Measurements from ENCODE around the gene MAML2. TPM values are rescaled to one million over a fixed set of nuclear protein-coding genes. Genes with fewer than 3 reads are reported as not detected.

MAML2 gene
- polyA plus RNA-seq, 3 donors, result 0.57 to 7.6 (median 1.2) TPM

DNA sequence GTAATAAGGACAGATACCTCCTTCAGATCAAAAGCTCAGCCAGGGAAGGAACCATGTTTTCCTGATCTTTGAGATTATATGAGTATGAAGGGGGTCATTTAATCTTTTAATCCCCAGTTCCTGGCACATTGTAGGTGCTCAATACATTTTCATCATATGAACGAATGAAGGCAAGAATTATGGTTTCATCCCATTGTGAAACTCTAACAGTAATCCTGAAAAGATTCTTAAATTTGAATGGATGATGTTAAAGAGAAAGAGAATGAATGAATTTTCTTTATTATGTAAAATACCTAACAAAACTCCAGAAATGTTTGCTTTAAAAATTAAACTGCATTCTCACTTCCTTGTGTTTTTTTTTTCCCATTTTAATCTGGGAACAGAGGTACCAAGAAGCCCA, 256.9 kb downstream of the MAML2 start:
- Histone ChIP-seq H2AFZ (ENCODE audit: insufficient read depth, low read depth, low read length, poor library complexity, severe bottlenecking) (no peak overlapping the region), H3K4me3 (replicated peaks in 1 of 3; ENCODE audit: low read depth in 2 of 3, low read length in 3 of 3) (no peak overlapping the region), H3K9ac (ENCODE audit: insufficient read depth, low read length, poor library complexity, severe bottlenecking) (no peak overlapping the region), H3K9me3 (replicated peaks in 1 of 2; ENCODE audit: control insufficient read depth in 1 of 2, insufficient read depth in 1 of 2, low read length in 2 of 2) (no peaks in the 10 kb centered on the region), H3K36me3 (replicated peaks in 1 of 2; ENCODE audit: control insufficient read depth in 1 of 2, insufficient read depth in 2 of 2, low read length in 2 of 2) (peaks cover 0 to 3% of the 10 kb centered on the region in 2 donors), H4K20me1 (ENCODE audit: insufficient read depth, low read length) (peaks cover 23% of the 10 kb centered on the region), H3K79me2 (ENCODE audit: insufficient read depth, low read length) (no peaks in the 10 kb centered on the region), H3K4me1 (ENCODE audit: control insufficient read depth in 1 of 2, insufficient read depth in 2 of 2, low read length in 2 of 2) (no peaks in the 10 kb centered on the region), H3K27me3 (ENCODE audit: control insufficient read depth in 2 of 2, insufficient read depth in 2 of 2, low read length in 2 of 2) (no peaks in the 10 kb centered on the region), H3K27ac (ENCODE audit: low read depth in 1 of 2, low read length in 2 of 2) (no peak overlapping the region), H3K4me2 (replicated peaks; ENCODE audit: extremely low read depth, low read length, poor library complexity, severe bottlenecking) (no peak overlapping the region)
- DNase-seq, result no peak
- no peak overlapping the region for H3K4me3 Mint-ChIP-seq
- no peaks in the 10 kb centered on the region for H3K9me3 Mint-ChIP-seq
- intact Hi-C loops (cut with micrococcal nuclease), result no loop called here
- no CpG with 5 or more reads among the region's 1 CpG for WGBS (ENCODE audit: insufficient coverage)
- TF ChIP-seq, protein P1, sequence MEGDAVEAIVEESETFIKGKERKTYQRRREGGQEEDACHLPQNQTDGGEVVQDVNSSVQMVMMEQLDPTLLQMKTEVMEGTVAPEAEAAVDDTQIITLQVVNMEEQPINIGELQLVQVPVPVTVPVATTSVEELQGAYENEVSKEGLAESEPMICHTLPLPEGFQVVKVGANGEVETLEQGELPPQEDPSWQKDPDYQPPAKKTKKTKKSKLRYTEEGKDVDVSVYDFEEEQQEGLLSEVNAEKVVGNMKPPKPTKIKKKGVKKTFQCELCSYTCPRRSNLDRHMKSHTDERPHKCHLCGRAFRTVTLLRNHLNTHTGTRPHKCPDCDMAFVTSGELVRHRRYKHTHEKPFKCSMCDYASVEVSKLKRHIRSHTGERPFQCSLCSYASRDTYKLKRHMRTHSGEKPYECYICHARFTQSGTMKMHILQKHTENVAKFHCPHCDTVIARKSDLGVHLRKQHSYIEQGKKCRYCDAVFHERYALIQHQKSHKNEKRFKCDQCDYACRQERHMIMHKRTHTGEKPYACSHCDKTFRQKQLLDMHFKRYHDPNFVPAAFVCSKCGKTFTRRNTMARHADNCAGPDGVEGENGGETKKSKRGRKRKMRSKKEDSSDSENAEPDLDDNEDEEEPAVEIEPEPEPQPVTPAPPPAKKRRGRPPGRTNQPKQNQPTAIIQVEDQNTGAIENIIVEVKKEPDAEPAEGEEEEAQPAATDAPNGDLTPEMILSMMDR (IDR thresholded peaks at IDR 0.05), result no peak
- H3K36me3 Mint-ChIP-seq, result peaks cover 0 to 6% of the 10 kb centered on the region in 2 donors
- no peaks in the 10 kb centered on the region for H3K4me1 Mint-ChIP-seq
- H3K27ac Mint-ChIP-seq, result no peak overlapping the region
- no peaks in the 10 kb centered on the region for H3K27me3 Mint-ChIP-seq (ENCODE audit: low read depth in 3 of 3)

DNA sequence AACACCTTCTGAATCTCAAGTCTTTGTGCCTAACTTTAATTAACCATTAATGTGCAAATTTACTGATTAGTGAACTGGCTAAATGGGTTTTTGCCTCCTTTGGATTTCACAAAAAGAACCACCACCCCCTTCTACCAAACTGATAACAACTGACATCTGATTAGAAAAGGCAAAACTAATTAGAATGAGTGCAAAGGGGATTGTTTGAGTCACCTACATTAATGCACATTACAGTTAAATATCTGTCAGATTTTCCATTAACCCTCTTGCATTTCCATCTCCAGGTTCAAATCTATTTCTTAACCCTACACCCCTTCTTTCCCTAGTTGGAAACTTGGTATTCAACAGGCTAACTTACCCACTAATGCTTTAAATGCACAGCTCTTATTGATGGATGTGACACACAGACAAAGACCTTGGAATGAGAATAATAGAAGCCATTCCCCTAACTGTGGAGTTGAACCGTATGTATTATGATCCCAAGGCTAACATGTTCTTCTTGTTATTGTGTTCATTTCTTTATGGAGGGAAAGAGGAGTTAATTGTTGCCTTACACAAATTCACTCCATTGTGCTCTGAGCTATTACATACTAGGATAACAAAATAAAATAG, 257.6 kb downstream of the MAML2 start:
- Mint-ChIP-seq H3K27ac (no peak overlapping the region), H3K27me3 (ENCODE audit: low read depth in 3 of 3) (no peaks in the 10 kb centered on the region)

More for the DNA sequence above, 257.6 kb downstream of the MAML2 start:
- H3K4me2 ChIP-seq (replicated peaks; ENCODE audit: extremely low read depth, low read length, poor library complexity, severe bottlenecking), result no peak overlapping the region
- Mint-ChIP-seq H3K36me3 (peaks cover 0 to 3% of the 10 kb centered on the region in 2 donors), H3K4me3 (no peak overlapping the region), H3K4me1 (no peaks in the 10 kb centered on the region), H3K9me3 (no peaks in the 10 kb centered on the region)
- intact Hi-C loops (cut with micrococcal nuclease), result no loop called here
- no peaks in the 10 kb centered on the region for H3K79me2 ChIP-seq (ENCODE audit: insufficient read depth, low read length)
- H3K9ac ChIP-seq (ENCODE audit: insufficient read depth, low read length, poor library complexity, severe bottlenecking), result no peak overlapping the region
- H4K20me1 ChIP-seq (ENCODE audit: insufficient read depth, low read length), result peaks cover 23% of the 10 kb centered on the region
- no peaks in the 10 kb centered on the region for H3K36me3 ChIP-seq (replicated peaks in 1 of 2; ENCODE audit: control insufficient read depth in 1 of 2, insufficient read depth in 2 of 2, low read length in 2 of 2)
- no peak overlapping the region for H3K4me3 ChIP-seq (replicated peaks in 1 of 3; ENCODE audit: low read depth in 2 of 3, low read length in 3 of 3)
- H3K27ac ChIP-seq (ENCODE audit: low read depth in 1 of 2, low read length in 2 of 2), result no peak overlapping the region
- WGBS (ENCODE audit: insufficient coverage), result no CpG with 5 or more reads among the region's 1 CpG
- H3K4me1 ChIP-seq (ENCODE audit: control insufficient read depth in 1 of 2, insufficient read depth in 2 of 2, low read length in 2 of 2), result no peaks in the 10 kb centered on the region
- no peaks in the 10 kb centered on the region for H3K27me3 ChIP-seq (ENCODE audit: control insufficient read depth in 2 of 2, insufficient read depth in 2 of 2, low read length in 2 of 2)
- H2AFZ ChIP-seq (ENCODE audit: insufficient read depth, low read depth, low read length, poor library complexity, severe bottlenecking), result no peak overlapping the region
- no peaks in the 10 kb centered on the region for H3K9me3 ChIP-seq (replicated peaks in 1 of 2; ENCODE audit: control insufficient read depth in 1 of 2, insufficient read depth in 1 of 2, low read length in 2 of 2)
- no peak for DNase-seq
- TF ChIP-seq, protein P1 (IDR thresholded peaks at IDR 0.05), result no peak
